SIG-M5 treated with dmso at 0.1 percent for 504 hours (cell line): Measurements from ENCODE around the gene PGM1.

Experiments
- DNase-seq: peaks from one replicate; lab custom pipeline; 2025; ENCODE audit not compliant: unreplicated experiment; lab: John Stamatoyannopoulos, UW

PGM1 gene

GRCh38 chr1:63630666-63631065 is 37.5 kb downstream of the PGM1 start:
- no peak for DNase-seq

GRCh38 chr1:63632110-63632509 is 38.9 kb downstream of the PGM1 start:
- DNase-seq = peak; percentile 2

GRCh38 chr1:63633281-63633680 is 40.1 kb downstream of the PGM1 start:
- no peak for DNase-seq

- no peak for DNase-seq
Observed at GRCh38 chr1:63634471-63634870, 41.3 kb downstream of the PGM1 start.

- no peak for DNase-seq
Observed at GRCh38 chr1:63635681-63636080, 42.5 kb downstream of the PGM1 start.

GRCh38 chr1:63636192-63637105 is 43.2 kb downstream of the PGM1 start:
- DNase-seq = no peak

GRCh38 chr1:63638471-63638870 is 45.3 kb downstream of the PGM1 start:
- DNase-seq = no peak

- DNase-seq = no peak
Observed at GRCh38 chr1:63638875-63639274, 45.7 kb downstream of the PGM1 start.

GRCh38 chr1:63640633-63641567 is 47.7 kb downstream of the PGM1 start:
- DNase-seq = peak; percentile 22

- no peak for DNase-seq
Observed at GRCh38 chr1:63641615-63642014, 48.4 kb downstream of the PGM1 start.

- no peak for DNase-seq
Observed at GRCh38 chr1:63642901-63643300, 49.7 kb downstream of the PGM1 start.

- DNase-seq = no peak
Observed at GRCh38 chr1:63643517-63643916, 50.3 kb downstream of the PGM1 start.

- DNase-seq = no peak
Observed at GRCh38 chr1:63643926-63644325, 50.7 kb downstream of the PGM1 start.

- no peak for DNase-seq
Observed at GRCh38 chr1:63645317-63645716, 52.1 kb downstream of the PGM1 start.

- no peak for DNase-seq
Observed at GRCh38 chr1:63648689-63649088, 55.5 kb downstream of the PGM1 start.

GRCh38 chr1:63651161-63651701 is 58.0 kb downstream of the PGM1 start:
- DNase-seq = no peak

GRCh38 chr1:63653976-63654375 is 60.8 kb downstream of the PGM1 start:
- DNase-seq = no peak

- DNase-seq = no peak
Observed at GRCh38 chr1:63659448-63659847, 66.2 kb downstream of the PGM1 start.

- DNase-seq = no peak
Observed at GRCh38 chr1:63662056-63662836, 69.0 kb downstream of the PGM1 start.

- no peak for DNase-seq
Observed at GRCh38 chr1:63662841-63663240, 69.6 kb downstream of the PGM1 start.

- DNase-seq = no peak
Observed at GRCh38 chr1:63663301-63663700, 70.1 kb downstream of the PGM1 start.
